Measurements from ENCODE around the gene SLC25A1.

DNA sequence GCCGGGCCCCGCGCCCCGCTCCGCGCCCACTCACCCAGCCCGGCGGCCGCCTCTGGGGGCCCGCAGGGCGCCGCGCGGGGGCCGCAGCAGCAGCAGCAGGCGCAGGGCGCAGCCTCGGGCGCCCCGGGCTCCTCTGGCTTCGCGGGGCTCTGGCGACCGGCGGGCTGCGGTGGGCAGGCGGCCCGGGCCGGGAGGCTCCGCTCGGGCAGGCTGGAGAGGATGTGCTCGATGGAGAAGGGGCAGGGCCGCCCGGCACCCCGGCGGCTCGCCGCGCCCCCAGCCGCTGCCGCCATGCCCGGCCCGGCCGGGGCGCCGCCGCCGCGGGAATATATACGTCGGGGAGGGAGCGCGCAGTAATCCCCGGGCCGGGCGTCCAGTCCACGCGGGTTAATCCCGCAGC lies 28.5 kb downstream of the SLC25A1 start, which contains the start of gene GSC2:
- TF ChIP-seq, protein P1, sequence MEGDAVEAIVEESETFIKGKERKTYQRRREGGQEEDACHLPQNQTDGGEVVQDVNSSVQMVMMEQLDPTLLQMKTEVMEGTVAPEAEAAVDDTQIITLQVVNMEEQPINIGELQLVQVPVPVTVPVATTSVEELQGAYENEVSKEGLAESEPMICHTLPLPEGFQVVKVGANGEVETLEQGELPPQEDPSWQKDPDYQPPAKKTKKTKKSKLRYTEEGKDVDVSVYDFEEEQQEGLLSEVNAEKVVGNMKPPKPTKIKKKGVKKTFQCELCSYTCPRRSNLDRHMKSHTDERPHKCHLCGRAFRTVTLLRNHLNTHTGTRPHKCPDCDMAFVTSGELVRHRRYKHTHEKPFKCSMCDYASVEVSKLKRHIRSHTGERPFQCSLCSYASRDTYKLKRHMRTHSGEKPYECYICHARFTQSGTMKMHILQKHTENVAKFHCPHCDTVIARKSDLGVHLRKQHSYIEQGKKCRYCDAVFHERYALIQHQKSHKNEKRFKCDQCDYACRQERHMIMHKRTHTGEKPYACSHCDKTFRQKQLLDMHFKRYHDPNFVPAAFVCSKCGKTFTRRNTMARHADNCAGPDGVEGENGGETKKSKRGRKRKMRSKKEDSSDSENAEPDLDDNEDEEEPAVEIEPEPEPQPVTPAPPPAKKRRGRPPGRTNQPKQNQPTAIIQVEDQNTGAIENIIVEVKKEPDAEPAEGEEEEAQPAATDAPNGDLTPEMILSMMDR (IDR thresholded peaks at IDR 0.05), result no peak
- no peak for TF ChIP-seq ZFX (IDR thresholded peaks at IDR 0.05; ENCODE audit: borderline replicate concordance)
